HCT116 (cell line): ENCODE results near the gene GRIPAP1. TPM values are rescaled to one million over a fixed set of nuclear protein-coding genes. Genes with fewer than 3 reads are reported as not detected.

Source experiments
- ATAC-seq: fragments of 200-7000 bp; cut with Tn5 transposase; 2 replicates; pipeline ENCODE4 v1.9.1; 2020; ENCODE audit warnings: mild to moderate bottlenecking, moderate library complexity
- BruUV-seq: library from RNA; stranded (reverse); fragments of 400-500 nt; replicated peaks from 2 replicates; lab custom pipeline; 2021; lab: Mats Ljungman, UMichigan
- CTCF ChIA-PET: fragments of 300-600 bp; sonication (Branson Sonifier 250); formaldehyde crosslinking; loops from one replicate; lab custom pipeline; 2021; ENCODE audit warnings: antibody characterized with exemption; lab: Charles Lee
- POLR2A ChIA-PET: fragments of 300-600, 350-600 bp; sonication (Branson Sonifier 250); formaldehyde crosslinking; loops from one replicate; lab custom pipeline; 2021; ENCODE audit warnings: antibody characterized with exemption; lab: Charles Lee
- RAD21 ChIA-PET, 2 experiments: fragments of 300-600 bp; sonication (Branson Sonifier 250); formaldehyde crosslinking; loops; one replicate each; lab custom pipeline; 2023; ENCODE audit warnings: low total read pairs in 2 of 2; ENCODE audit not compliant: uncharacterized antibody in 2 of 2, unreplicated experiment in 2 of 2, low non-redundant PET in 1 of 2; lab: Charles Lee
- DNase-seq: peaks from one replicate; pipeline ENCODE4 v3.0.0-alpha.2; 2010; ENCODE audit warnings: low read depth, low spot score
- H2AFZ ChIP-seq: fragments of 200-600 bp; shearing (Covaris generic), sonication (generic); 2 replicates; pipeline ENCODE4 v1.6.1; 2017; ENCODE audit warnings: low read depth, mixed run types, mixed read lengths, antibody characterized with exemption, low read length; ENCODE audit not compliant: poor library complexity, severe bottlenecking
- H3K27ac ChIP-seq: 2 replicates; pipeline ENCODE4 v1.5.1; 2012; ENCODE audit warnings: low read depth, low read length
- H3K27me3 ChIP-seq: fragments of 200-600 bp; sonication (generic); 2 replicates; pipeline ENCODE4 v1.6.1; 2016; ENCODE audit warnings: mixed run types, low read length, mixed read lengths; ENCODE audit not compliant: insufficient read depth
- H3K36me3 ChIP-seq, 2 experiments: fragments of 200-500 bp in 1 of 2; fragments of 200-600 bp in 1 of 2; sonication (Bioruptor generic) in 1 of 2; sonication (generic) in 1 of 2; 2 replicates each; pipeline versions ENCODE4 v1.5.1 to v1.6.1; 2014 to 2016; ENCODE audit warnings: low read length in 2 of 2, inconsistent platforms in 1 of 2, mixed read lengths in 1 of 2, mixed run types in 1 of 2; ENCODE audit not compliant: insufficient read depth in 2 of 2, control insufficient read depth in 1 of 2
- H3K4me1 ChIP-seq, 2 experiments: fragments of 200-600 bp in 1 of 2; sonication (generic) in 1 of 2; 2 replicates each; pipeline versions ENCODE4 v1.5.1 to v1.6.1; 2012 to 2017; ENCODE audit warnings: low read length in 2 of 2, inconsistent platforms in 1 of 2, mild to moderate bottlenecking in 1 of 2, mixed read lengths in 1 of 2, mixed run types in 1 of 2, moderate library complexity in 1 of 2; ENCODE audit not compliant: insufficient read depth in 2 of 2, control insufficient read depth in 1 of 2
- H3K4me2 ChIP-seq: fragments of 200-600 bp; sonication (generic); 2 replicates; pipeline ENCODE4 v1.6.1; 2017; ENCODE audit warnings: mixed run types, low read length, mixed read lengths
- H3K4me3 ChIP-seq, 2 experiments: fragments of 200-600 bp in 1 of 2; sonication (generic) in 1 of 2; replicated peaks in 1 of 2; 2 replicates each; pipeline ENCODE4 v1.5.1; 2011 to 2016; ENCODE audit warnings: low read length in 2 of 2, control low read depth in 1 of 2, low read depth in 1 of 2, mild to moderate bottlenecking in 1 of 2, mixed read lengths in 1 of 2, mixed run types in 1 of 2
- H3K79me2 ChIP-seq: fragments of 200-600 bp; sonication (generic); 2 replicates; pipeline ENCODE4 v1.6.1; 2017; ENCODE audit warnings: mild to moderate bottlenecking, mixed run types, low read length, moderate library complexity, mixed read lengths; ENCODE audit not compliant: insufficient read depth
- H3K9ac ChIP-seq: fragments of 200-600 bp; sonication (generic); 2 replicates; pipeline ENCODE4 v1.6.1; 2016; ENCODE audit warnings: low read length, mixed read lengths
- H3K9me2 ChIP-seq: fragments of 200-600 bp; sonication (generic), shearing (Covaris generic); 2 replicates; pipeline ENCODE4 v1.6.1; 2017; ENCODE audit warnings: mixed run types, mild to moderate bottlenecking, moderate library complexity; ENCODE audit not compliant: insufficient read depth
- H3K9me3 ChIP-seq, 2 experiments: fragments of 200-500 bp in 1 of 2; fragments of 200-600 bp in 1 of 2; sonication (Bioruptor generic) in 1 of 2; sonication (generic) in 1 of 2; 2 replicates each; pipeline ENCODE4 v1.6.1; 2014 to 2017; ENCODE audit warnings: low read length in 2 of 2, mixed read lengths in 2 of 2, inconsistent platforms in 1 of 2, low read depth in 1 of 2, mild to moderate bottlenecking in 1 of 2, mixed run types in 1 of 2, moderate library complexity in 1 of 2; ENCODE audit not compliant: control insufficient read depth in 1 of 2, insufficient read depth in 1 of 2
- H4K20me1 ChIP-seq: fragments of 200-600 bp; sonication (generic), shearing (Covaris generic); 2 replicates; pipeline ENCODE4 v1.6.1; 2017; ENCODE audit warnings: mixed run types, mild to moderate bottlenecking, moderate library complexity; ENCODE audit not compliant: insufficient read depth
- FOSL1 ChIP-seq: IDR thresholded peaks from 2 replicates; pipeline ENCODE4 v1.6.1; 2012; ENCODE audit warnings: low read depth
- MAX ChIP-seq: IDR thresholded peaks from 2 replicates; pipeline ENCODE4 v1.6.1; 2012
- REST ChIP-seq: IDR thresholded peaks from 2 replicates; pipeline ENCODE4 v1.6.1; 2012; ENCODE audit warnings: low read depth
- TCF7L2 ChIP-seq: IDR thresholded peaks from 2 replicates; pipeline ENCODE4 v1.7.0; 2011; ENCODE audit warnings: borderline replicate concordance, inconsistent platforms; ENCODE audit not compliant: insufficient read depth, insufficient read length; ENCODE audit errors: extremely low read depth
- ZFX ChIP-seq: fragments of 450-650 bp; IDR thresholded peaks from 2 replicates; pipeline ENCODE4 v1.6.1; 2017
- intact Hi-C: fragments of 100-400 bp; cut with micrococcal nuclease; formaldehyde crosslinking; loops from 2 replicates; pipeline ENCODE4 v1.10.0; 2022
- total RNA-seq: library from RNA; stranded (reverse); gene quantifications from one replicate; pipeline ENCODE4 v1.2.1, GENCODE V29; 2021; ENCODE audit not compliant: unreplicated experiment

Gene GRIPAP1
- total RNA-seq, 1 experiment from 2014 or later, result 39.4 TPM

- no peak for ATAC-seq
- TF ChIP-seq MAX, result no peak
- Histone ChIP-seq H3K27ac (no peak overlapping the region), H3K79me2 (no peaks in the 10 kb centered on the region), H3K27me3 (no peaks in the 10 kb centered on the region), H2AFZ (no peak overlapping the region), H3K9me2 (no peaks in the 10 kb centered on the region), H3K4me2 (no peak overlapping the region), H3K4me1 (no peaks in the 10 kb centered on the region), H3K4me3 (no peak overlapping the region), H3K9me3 (no peaks in the 10 kb centered on the region), H3K36me3 (peaks cover 0 to 2% of the 10 kb centered on the region in 2 experiments; a peak in 1 of 4 replicates), H3K9ac (no peak overlapping the region), H4K20me1 (no peaks in the 10 kb centered on the region)
- intact Hi-C loops, result no loop called here
- ChIA-PET RAD21 (no interaction called here), POLR2A (no interaction called here), CTCF (no interaction called here)
- no peak for DNase-seq
- no TSS peak for BruUV-seq
These were observed 26.5 kb downstream of the GRIPAP1 start for GRCh38 chrX:48975541-48975940.

- no peak for TF ChIP-seq REST
- TF ChIP-seq TCF7L2, result no peak
- TF ChIP-seq FOSL1, result no peak
- TF ChIP-seq ZFX, result no peak
- ChIA-PET POLR2A (no interaction called here), RAD21 (no interaction called here), CTCF (no interaction called here)
- Histone ChIP-seq H3K9ac (no peak overlapping the region), H3K4me1 (no peaks in the 10 kb centered on the region), H3K4me2 (no peak overlapping the region), H2AFZ (no peak overlapping the region), H3K27me3 (no peaks in the 10 kb centered on the region), H3K79me2 (no peaks in the 10 kb centered on the region), H3K9me3 (no peaks in the 10 kb centered on the region), H3K36me3 (peaks cover 0 to 2% of the 10 kb centered on the region in 2 experiments; a peak in 1 of 4 replicates), H3K27ac (no peak overlapping the region), H3K9me2 (no peaks in the 10 kb centered on the region), H3K4me3 (no peak overlapping the region), H4K20me1 (no peaks in the 10 kb centered on the region)
- DNase-seq (no peak), ATAC-seq (no peak)
- intact Hi-C loops, result no loop called here
- no TSS peak for BruUV-seq
These were observed 27.0 kb downstream of the GRIPAP1 start for GRCh38 chrX:48975041-48975440.
